GM12878 (cell line): Measurements from ENCODE around the gene KRT7. TPM values are rescaled to one million over a fixed set of nuclear protein-coding genes. Genes with fewer than 3 reads are reported as not detected.

Experiments used
- ATAC-seq: fragments of 200-7000 bp; cut with Tn5 transposase; 3 replicates; pipeline ENCODE4 v1.9.1; 2020; ENCODE audit warnings: mild to moderate bottlenecking, moderate library complexity
- BruUV-seq: library from RNA; stranded (reverse); fragments of 400-500 nt; replicated peaks from 2 replicates; lab custom pipeline; 2021; lab: Mats Ljungman, UMichigan
- CTCF ChIA-PET: fragments of 300-600 bp; sonication (Branson Sonifier 250); formaldehyde crosslinking; extraction: SDS; loops from one replicate; lab custom pipeline; 2021; ENCODE audit warnings: inconsistent platforms; lab: Yijun Ruan, JAX
- POLR2A ChIA-PET: fragments of 350-600 bp; formaldehyde crosslinking; extraction: SDS; loops from one replicate; lab custom pipeline; 2021; ENCODE audit warnings: inconsistent platforms; lab: Charles Lee
- RAD21 ChIA-PET: fragments of 300-600 bp; sonication (Branson Sonifier 250); formaldehyde crosslinking; loops from one replicate; lab custom pipeline; 2023; ENCODE audit warnings: antibody characterized with exemption; ENCODE audit not compliant: unreplicated experiment; lab: Charles Lee
- SMC1A ChIA-PET: fragments of 300-600 bp; sonication (Branson Sonifier 250); formaldehyde crosslinking; loops from one replicate; lab custom pipeline; 2023; ENCODE audit not compliant: unreplicated experiment, uncharacterized antibody; lab: Charles Lee
- DNase-seq: peaks from one replicate; pipeline ENCODE4 v3.0.0-alpha.2; 2011; ENCODE audit warnings: low read depth, low spot score
- FAIRE-seq: peaks from 3 replicates; lab custom pipeline; 2011; peaks lifted over from hg19 to GRCh38; lab: Jason Lieb, UNC
- H2AFZ ChIP-seq: 2 replicates; pipeline ENCODE4 v1.6.0; 2011; ENCODE audit warnings: low read depth, low read length, control low read depth; ENCODE audit not compliant: control insufficient read depth
- H3K27ac ChIP-seq: 2 replicates; pipeline ENCODE4 v1.5.1; 2011; ENCODE audit warnings: control low read depth; ENCODE audit not compliant: control insufficient read depth, insufficient read depth
- H3K27me3 ChIP-seq, 2 experiments: replicated peaks in 1 of 2; 2 replicates each; pipeline versions ENCODE4 v1.6.0 to v1.6.1; 2011; ENCODE audit warnings: low read length in 1 of 2; ENCODE audit not compliant: control insufficient read depth in 2 of 2, insufficient read depth in 2 of 2
- H3K36me3 ChIP-seq, 2 experiments: 2 replicates each; pipeline ENCODE4 v1.5.1; 2011; ENCODE audit warnings: low read length in 1 of 2; ENCODE audit not compliant: control insufficient read depth in 2 of 2, insufficient read depth in 2 of 2
- H3K4me1 ChIP-seq: 2 replicates; pipeline ENCODE4 v1.6.1; 2011; ENCODE audit warnings: mild to moderate bottlenecking, low read length, moderate library complexity, mixed read lengths; ENCODE audit not compliant: control insufficient read depth, insufficient read depth
- H3K4me2 ChIP-seq: 2 replicates; pipeline ENCODE4 v1.6.0; 2011; ENCODE audit warnings: control low read depth; ENCODE audit not compliant: control insufficient read depth, insufficient read depth
- H3K4me3 ChIP-seq: fragments of 200-600 bp; sonication (generic); 2 replicates; pipeline ENCODE4 v1.5.1; 2016
- H3K79me2 ChIP-seq: 2 replicates; pipeline ENCODE4 v1.6.0; 2011; ENCODE audit warnings: low read length; ENCODE audit not compliant: control insufficient read depth, insufficient read depth
- H3K9ac ChIP-seq: 2 replicates; pipeline ENCODE4 v1.8.0; 2011; ENCODE audit warnings: low read length, control low read depth, mixed read lengths; ENCODE audit not compliant: control insufficient read depth, insufficient read depth
- H3K9me3 ChIP-seq: replicated peaks from 3 replicates; pipeline ENCODE4 v1.5.1; 2011; ENCODE audit warnings: mild to moderate bottlenecking, low read length; ENCODE audit not compliant: control insufficient read depth, insufficient read depth
- H4K20me1 ChIP-seq: 2 replicates; pipeline ENCODE4 v1.6.0; 2011; ENCODE audit not compliant: control insufficient read depth, insufficient read depth
- CHD4 ChIP-seq: fragments of 200-600 bp; sonication (generic); IDR thresholded peaks from 2 replicates; pipeline ENCODE4 v1.6.1; 2016; ENCODE audit warnings: mild to moderate bottlenecking
- DPF2 ChIP-seq: fragments of 450-650 bp; IDR thresholded peaks from 2 replicates; pipeline ENCODE4 v1.6.1; 2017; ENCODE audit warnings: mild to moderate bottlenecking
- IKZF2 ChIP-seq, 2 experiments: fragments of 450-650 bp; IDR thresholded peaks; 2 replicates each; pipeline ENCODE4 v1.6.1; 2017; ENCODE audit warnings: mild to moderate bottlenecking in 2 of 2, moderate library complexity in 2 of 2
- JUNB ChIP-seq: IDR thresholded peaks from 2 replicates; pipeline ENCODE4 v1.6.1; 2016; ENCODE audit warnings: antibody characterized with exemption, mild to moderate bottlenecking
- MYC ChIP-seq: IDR thresholded peaks from 2 replicates; pipeline ENCODE4 v1.6.1; 2011; ENCODE audit warnings: mild to moderate bottlenecking, low read length, moderate library complexity, inconsistent platforms; ENCODE audit not compliant: insufficient read depth, insufficient replicate concordance, insufficient read length, severe bottlenecking
- POLR2A ChIP-seq: IDR thresholded peaks from 2 replicates; pipeline ENCODE4 v1.6.1; 2011; ENCODE audit warnings: low read depth, mild to moderate bottlenecking, low read length
- RAD51 ChIP-seq: fragments of 450-650 bp; IDR thresholded peaks from 2 replicates; pipeline ENCODE4 v1.6.1; 2016; ENCODE audit warnings: moderate library complexity, mild to moderate bottlenecking, inconsistent platforms
- RFX5 ChIP-seq: IDR thresholded peaks from 2 replicates; pipeline ENCODE4 v1.6.1; 2011; ENCODE audit warnings: low read depth, low read length, improper control_type of control experiment
- SREBF2 ChIP-seq: IDR thresholded peaks from 2 replicates; pipeline ENCODE4 v1.6.1; 2012; ENCODE audit warnings: mild to moderate bottlenecking, low read length
- ZBED1 ChIP-seq: IDR thresholded peaks from 2 replicates; pipeline ENCODE4 v1.6.1; 2016; ENCODE audit warnings: borderline replicate concordance
- WGBS: methylation state at CpG from one replicate; pipeline ENCODE4 v1.1.6; 2016; ENCODE audit warnings: low lambda C conversion rate; ENCODE audit not compliant: insufficient replicate concordance, insufficient coverage; ENCODE audit errors: missing lambda C conversion rate; 5-methylcytosine and 5-hydroxymethylcytosine counted together
- in situ Hi-C: fragments of 300-500 bp; cut with MboI; formaldehyde crosslinking; loops from 9 replicates; pipeline ENCODE4 v1.14.3; 2018; ENCODE audit warnings: mixed read lengths
- intact Hi-C: fragments of 100-400 bp; cut with micrococcal nuclease; formaldehyde crosslinking; loops from one replicate; pipeline ENCODE4 v1.14.2; 2022; ENCODE audit not compliant: unreplicated experiment
- polyA plus RNA-seq, 11 experiments: library from polyadenylated mRNA; depleted of rRNA in 4 of 11; unstranded in 6 of 11; stranded (reverse) in 5 of 11; fragments of >200 nt; fragmentation: Nextera tagmentation in 4 of 11; fragmentation: Illumina TruSeq in 1 of 11; extraction: Ambion mirVana in 4 of 11; extraction: Trizol in 1 of 11; gene quantifications; 1 replicate in 1 of 11; 2 replicates in 10 of 11; pipeline versions ENCODE4 v1.2.1 to v1.2.3, GENCODE V29; 2011 to 2016; ENCODE audit warnings: inconsistent platforms in 2 of 11, missing spikeins in 2 of 11, low read depth in 1 of 11
- total RNA-seq, 4 experiments: library from RNA; depleted of rRNA in 3 of 4; stranded (reverse); fragments of >200 nt in 3 of 4; fragmentation: Illumina TruSeq in 1 of 4; extraction: Trizol in 1 of 4; gene quantifications; 2 replicates each; pipeline versions ENCODE4 v1.2.1 to v1.2.3, GENCODE V29; 2013 to 2021
- TF ChIP-seq, protein P1 (sequence below): fragments of 450-650 bp; formaldehyde crosslinking; IDR thresholded peaks from 2 replicates; pipeline ENCODE4 v1.5.0; 2022; ENCODE audit warnings: mild to moderate bottlenecking, missing genetic modification characterization
- TF ChIP-seq, protein P2 (sequence below): fragments of 450-650 bp; IDR thresholded peaks from 2 replicates; pipeline ENCODE4 v1.6.1; 2017; ENCODE audit warnings: antibody characterized with exemption, mild to moderate bottlenecking, moderate library complexity

KRT7 gene
- total and polyA plus RNA-seq, 10 of the 15 experiments (the other 5 are each of a cell fraction or from before 2014, with no cell fraction given) = 0.90 to 18.7 (median 4.8) TPM

DNA sequence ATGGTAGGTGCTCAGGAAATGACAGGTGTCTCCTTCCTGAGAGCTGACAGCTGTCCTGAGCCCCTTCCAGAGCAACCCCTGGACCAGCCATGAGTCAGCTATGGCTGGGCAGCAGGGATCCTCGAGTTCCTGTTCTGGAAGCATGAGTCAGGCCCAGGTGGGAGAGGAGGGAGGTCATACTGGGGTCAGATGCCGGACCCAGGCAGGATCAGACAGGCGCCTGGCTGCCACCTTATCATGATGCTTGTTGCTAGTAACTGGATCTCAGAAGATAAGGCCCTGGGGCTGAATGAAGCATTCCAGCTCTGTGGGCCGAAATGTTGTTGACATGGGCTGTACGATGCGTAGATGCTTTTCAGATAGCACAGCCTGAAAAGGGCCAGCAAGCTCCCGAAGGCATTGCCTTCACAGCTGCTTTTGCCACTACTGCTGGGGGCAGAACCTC is 17.4 kb upstream of the KRT7 start:
- H3K36me3 ChIP-seq = no peaks in the 10 kb centered on the region
- 29% methylated on average over 7 of the region's 7 CpGs for WGBS
- in situ Hi-C loops (no loop called here), intact Hi-C loops (loop anchor here (10.0 kb wide), 1 partner anchor 109 kb away; the partner anchor contains the start of gene KRT83)
- no peak overlapping the region for H2AFZ ChIP-seq
- H3K79me2 ChIP-seq = no peaks in the 10 kb centered on the region
- peaks cover 0 to 6% of the 10 kb centered on the region in 2 experiments; a peak in 2 of 4 replicates for H3K27me3 ChIP-seq
- CTCF ChIA-PET = interaction anchor here (0.6 to 2.0 kb wide), 5 partner anchors 48 to 651 kb away, joined by 3 to 6 read pairs (median 4); no protein-coding TSS in a partner anchor
- no peaks in the 10 kb centered on the region for H3K9me3 ChIP-seq
- DNase-seq (no peak), ATAC-seq (no peak), FAIRE-seq (no peak)
- no peak overlapping the region for H3K27ac ChIP-seq
- no peaks in the 10 kb centered on the region for H3K4me1 ChIP-seq
- POLR2A ChIA-PET = no interaction called here
- no peaks in the 10 kb centered on the region for H4K20me1 ChIP-seq
- H3K9ac ChIP-seq = no peak overlapping the region
- TF ChIP-seq DPF2 (no peak), ZBED1 (no peak), POLR2A (no peak), RFX5 (no peak), IKZF2 (IDR thresholded peaks at IDR 0.05) (no peak), SREBF2 (no peak), MYC (no peak), CHD4 (no peak), RAD51 (no peak), JUNB (no peak)
- TF ChIP-seq, protein P1, sequence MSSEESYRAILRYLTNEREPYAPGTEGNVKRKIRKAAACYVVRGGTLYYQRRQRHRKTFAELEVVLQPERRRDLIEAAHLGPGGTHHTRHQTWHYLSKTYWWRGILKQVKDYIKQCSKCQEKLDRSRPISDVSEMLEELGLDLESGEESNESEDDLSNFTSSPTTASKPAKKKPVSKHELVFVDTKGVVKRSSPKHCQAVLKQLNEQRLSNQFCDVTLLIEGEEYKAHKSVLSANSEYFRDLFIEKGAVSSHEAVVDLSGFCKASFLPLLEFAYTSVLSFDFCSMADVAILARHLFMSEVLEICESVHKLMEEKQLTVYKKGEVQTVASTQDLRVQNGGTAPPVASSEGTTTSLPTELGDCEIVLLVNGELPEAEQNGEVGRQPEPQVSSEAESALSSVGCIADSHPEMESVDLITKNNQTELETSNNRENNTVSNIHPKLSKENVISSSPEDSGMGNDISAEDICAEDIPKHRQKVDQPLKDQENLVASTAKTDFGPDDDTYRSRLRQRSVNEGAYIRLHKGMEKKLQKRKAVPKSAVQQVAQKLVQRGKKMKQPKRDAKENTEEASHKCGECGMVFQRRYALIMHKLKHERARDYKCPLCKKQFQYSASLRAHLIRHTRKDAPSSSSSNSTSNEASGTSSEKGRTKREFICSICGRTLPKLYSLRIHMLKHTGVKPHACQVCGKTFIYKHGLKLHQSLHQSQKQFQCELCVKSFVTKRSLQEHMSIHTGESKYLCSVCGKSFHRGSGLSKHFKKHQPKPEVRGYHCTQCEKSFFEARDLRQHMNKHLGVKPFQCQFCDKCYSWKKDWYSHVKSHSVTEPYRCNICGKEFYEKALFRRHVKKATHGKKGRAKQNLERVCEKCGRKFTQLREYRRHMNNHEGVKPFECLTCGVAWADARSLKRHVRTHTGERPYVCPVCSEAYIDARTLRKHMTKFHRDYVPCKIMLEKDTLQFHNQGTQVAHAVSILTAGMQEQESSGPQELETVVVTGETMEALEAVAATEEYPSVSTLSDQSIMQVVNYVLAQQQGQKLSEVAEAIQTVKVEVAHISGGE = no peak
- TF ChIP-seq, protein P2, sequence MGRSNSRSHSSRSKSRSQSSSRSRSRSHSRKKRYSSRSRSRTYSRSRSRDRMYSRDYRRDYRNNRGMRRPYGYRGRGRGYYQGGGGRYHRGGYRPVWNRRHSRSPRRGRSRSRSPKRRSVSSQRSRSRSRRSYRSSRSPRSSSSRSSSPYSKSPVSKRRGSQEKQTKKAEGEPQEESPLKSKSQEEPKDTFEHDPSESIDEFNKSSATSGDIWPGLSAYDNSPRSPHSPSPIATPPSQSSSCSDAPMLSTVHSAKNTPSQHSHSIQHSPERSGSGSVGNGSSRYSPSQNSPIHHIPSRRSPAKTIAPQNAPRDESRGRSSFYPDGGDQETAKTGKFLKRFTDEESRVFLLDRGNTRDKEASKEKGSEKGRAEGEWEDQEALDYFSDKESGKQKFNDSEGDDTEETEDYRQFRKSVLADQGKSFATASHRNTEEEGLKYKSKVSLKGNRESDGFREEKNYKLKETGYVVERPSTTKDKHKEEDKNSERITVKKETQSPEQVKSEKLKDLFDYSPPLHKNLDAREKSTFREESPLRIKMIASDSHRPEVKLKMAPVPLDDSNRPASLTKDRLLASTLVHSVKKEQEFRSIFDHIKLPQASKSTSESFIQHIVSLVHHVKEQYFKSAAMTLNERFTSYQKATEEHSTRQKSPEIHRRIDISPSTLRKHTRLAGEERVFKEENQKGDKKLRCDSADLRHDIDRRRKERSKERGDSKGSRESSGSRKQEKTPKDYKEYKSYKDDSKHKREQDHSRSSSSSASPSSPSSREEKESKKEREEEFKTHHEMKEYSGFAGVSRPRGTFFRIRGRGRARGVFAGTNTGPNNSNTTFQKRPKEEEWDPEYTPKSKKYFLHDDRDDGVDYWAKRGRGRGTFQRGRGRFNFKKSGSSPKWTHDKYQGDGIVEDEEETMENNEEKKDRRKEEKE = no peak
- SMC1A ChIA-PET = interaction anchor here (1.2 kb wide), 1 partner anchor 58 kb away, joined by 3 read pairs; no protein-coding TSS in a partner anchor
- RAD21 ChIA-PET = no interaction called here
- no TSS peak for BruUV-seq
- H3K4me2 ChIP-seq = no peak overlapping the region
- H3K4me3 ChIP-seq = no peak overlapping the region
